NK-92 (cell line): ENCODE measurements around the gene AHDC1.

Experiments used
- DNase-seq: peaks from one replicate; lab custom pipeline; 2025; ENCODE audit not compliant: unreplicated experiment; lab: John Stamatoyannopoulos, UW

Gene AHDC1

DNA sequence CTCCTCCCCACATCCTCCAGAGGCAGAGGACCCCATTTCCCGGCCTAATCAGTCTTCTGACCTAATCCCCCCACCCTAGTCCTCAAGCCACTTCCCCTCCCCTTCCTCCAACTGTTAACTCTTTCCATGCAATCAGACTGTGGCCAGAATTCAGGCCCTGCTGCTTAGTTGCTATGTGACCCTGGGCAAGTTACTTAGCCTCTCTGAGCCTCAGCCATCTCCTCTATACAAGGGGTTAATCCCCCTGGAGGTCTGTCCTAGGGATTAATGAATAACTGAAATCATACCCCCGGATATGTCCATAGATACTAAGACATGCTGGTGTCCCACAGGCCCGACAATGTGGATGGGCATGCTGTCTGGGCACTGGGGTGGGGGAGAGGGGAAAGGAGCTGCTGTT, 18.3 kb downstream of the AHDC1 start:
- no peak for DNase-seq

DNA sequence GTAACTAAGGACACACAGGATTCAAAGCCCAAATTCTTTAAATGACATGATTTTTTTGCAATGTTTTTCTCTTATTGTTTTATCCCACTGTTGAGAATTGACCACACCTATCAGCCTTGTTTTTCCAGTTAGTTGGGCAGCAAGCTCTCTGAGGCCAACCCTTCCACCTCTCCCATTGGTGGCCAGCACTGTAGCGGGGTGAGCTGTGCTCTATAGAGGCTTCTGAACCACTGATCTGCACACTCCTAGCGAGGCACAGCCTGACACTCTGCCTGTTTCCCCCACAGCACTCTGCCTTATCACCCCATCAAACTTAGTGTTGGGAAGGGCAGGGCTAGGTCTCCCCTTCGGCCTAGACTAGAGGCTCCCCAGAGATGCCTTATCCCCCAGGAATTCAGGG, 19.5 kb downstream of the AHDC1 start:
- no peak for DNase-seq

DNA sequence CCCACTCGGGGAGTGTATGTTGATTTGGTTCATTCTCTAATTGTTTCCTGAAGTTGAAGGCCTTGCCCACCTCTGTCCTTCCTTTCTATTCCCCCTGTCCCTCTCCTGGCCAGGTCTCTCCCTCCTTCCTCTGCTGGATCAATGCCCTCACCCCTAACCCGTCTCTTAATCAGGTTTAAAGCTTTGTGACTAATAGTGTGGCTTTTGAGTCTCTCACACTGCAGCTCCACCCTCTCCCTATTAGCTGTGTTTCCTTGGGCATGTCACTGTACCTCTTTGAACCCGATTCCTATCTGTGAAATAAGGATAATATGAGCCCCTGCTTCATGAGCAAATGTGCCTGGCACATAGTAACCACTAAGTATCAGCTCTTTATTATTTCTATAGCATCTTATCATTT, 20.5 kb downstream of the AHDC1 start:
- DNase-seq, result no peak

DNA sequence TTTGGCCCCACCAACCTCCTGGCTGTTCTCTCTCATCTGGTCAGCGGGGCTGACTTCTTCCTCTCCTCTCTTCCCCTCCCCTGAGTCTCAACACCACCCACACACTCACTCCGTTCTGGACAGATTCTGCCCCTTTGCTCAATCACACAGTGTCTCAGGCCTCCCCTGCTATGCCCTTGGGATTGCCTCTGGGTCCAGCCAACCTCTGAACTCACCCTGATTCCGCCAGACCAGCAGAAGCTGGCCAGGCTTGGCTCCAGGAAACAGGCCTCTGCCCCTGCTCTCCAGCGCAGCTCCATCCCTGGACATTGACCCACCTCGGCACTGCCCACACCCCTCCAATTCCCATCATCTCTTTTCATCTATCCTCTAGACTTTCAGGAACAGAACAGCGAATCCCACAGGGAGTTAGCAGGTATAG, 22.1 kb downstream of the AHDC1 start:
- DNase-seq, result no peak

DNA sequence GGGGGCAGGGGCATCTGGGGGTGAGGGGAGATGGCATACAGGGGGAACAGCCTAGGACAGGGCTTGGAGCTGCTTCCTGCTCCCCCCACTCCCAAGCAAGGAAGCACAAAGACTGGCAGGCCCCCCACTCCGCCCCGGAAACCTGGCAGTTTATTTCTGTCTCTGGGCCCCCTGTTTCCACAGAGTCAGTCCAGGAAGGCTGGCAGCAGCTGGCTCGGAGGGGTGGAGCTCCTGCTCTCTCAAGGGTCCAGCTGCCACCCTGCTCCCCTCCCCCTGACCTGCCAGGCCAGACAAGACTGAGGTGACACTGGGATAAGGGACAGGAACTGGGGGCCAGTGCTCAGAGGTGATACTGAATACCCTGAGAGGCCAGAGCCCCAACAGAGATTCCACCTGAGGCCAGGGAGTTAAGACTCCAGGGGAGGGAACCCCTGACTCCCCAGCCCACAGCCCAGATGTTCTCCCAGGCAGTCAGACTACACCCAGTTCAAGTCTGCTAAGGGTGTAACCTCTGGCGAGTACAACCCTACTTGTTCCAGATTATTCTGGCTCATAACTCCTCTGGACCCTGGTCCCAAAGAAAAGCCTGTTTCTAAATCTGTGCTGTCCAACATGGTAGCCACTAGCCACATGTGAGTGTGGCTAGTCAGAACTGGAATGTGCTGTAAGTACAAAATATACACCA, 26.3 kb downstream of the AHDC1 start:
- DNase-seq, result no peak

DNA sequence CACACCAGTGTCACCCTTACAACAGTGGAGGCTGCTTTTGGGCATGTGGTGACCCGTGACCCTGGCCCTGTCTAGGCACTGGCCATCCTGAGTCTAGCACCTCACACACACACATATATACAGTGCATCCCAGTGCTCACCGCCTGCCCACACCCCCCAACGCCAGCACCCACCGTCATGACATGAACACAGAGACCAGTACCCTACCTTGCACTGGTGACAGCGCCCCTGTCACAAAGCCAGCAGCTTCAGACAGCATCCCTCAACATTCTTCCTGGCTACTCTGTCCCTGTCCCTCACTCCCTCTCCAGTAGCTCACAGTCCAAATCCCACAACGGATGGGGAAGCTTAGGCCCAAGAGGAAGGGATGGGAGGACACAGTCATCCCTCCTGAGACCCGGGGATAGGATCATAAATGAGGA, 27.1 kb downstream of the AHDC1 start:
- DNase-seq, result no peak

DNA sequence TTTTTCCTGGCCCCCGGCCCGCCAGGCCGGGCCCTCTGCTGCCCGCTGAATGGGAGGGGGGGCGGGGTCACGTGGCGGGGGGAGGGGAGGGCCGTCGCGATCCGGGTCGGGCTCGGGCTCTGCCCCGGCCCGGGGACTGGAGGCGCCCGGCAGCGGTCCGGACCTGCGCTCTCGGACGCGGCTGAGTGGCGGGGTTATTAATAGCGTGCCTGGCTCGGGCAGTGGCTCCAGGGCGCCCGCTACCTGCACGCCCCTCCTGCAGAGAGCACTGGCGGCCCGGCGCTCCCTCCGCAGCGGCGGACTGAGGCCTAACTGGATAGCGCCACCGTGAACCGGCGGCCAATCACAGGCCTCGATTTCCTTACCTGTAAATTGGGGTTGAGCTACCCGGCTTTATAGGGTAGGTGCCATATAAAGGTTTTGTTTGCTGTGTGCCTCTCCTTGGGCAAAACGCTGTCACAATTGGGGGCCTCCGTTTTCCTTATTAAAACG, 28.1 kb downstream of the AHDC1 start:
- no peak for DNase-seq

DNA sequence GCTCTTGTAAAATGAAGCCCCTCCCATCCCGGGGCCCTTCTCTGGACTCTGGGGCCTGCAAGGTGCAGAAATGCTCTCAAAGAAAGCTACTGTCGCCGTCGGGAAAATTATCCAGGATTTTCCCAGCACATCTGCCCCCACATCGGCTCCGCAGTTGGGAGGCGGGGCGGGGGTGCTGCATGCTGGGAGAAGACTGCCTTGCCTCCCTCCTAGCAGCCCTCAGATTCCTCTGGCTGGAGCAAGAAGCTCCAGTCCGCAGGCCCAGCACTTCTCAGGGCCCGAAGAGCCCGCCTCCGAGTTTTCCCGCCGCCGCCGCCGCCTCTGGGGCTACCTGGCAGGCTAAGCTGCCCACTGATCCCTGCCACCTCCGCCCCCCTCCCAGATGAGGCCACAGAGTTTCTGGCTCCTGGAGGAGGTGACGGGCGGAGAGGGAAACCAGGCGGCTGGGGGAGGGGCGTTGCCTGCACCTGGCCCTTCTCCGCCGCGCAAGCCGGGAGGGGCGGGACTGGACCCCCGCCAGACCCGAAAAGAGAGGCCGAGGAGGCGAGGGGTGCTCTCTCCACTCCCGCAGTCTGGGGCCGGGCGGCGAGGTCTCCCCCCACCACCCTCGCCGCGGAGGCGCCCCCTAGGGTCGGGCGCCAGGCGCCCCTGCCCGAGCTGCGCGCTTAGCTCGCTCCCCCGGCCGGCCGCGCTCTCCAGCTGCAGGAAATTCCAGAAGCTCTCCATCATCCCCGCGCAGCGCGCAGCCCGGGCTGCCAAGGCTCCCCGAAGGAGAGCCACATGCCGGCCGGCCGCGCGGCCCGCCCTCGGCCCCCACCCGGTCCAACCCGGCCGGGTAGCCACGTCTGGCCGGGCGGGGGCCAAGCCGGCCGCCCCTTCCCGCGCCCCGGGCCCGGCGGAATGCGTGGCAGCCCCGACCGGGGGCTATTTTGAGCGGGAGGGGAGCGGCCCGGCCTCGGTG, 28.8 kb downstream of the AHDC1 start:
- DNase-seq, result no peak

DNA sequence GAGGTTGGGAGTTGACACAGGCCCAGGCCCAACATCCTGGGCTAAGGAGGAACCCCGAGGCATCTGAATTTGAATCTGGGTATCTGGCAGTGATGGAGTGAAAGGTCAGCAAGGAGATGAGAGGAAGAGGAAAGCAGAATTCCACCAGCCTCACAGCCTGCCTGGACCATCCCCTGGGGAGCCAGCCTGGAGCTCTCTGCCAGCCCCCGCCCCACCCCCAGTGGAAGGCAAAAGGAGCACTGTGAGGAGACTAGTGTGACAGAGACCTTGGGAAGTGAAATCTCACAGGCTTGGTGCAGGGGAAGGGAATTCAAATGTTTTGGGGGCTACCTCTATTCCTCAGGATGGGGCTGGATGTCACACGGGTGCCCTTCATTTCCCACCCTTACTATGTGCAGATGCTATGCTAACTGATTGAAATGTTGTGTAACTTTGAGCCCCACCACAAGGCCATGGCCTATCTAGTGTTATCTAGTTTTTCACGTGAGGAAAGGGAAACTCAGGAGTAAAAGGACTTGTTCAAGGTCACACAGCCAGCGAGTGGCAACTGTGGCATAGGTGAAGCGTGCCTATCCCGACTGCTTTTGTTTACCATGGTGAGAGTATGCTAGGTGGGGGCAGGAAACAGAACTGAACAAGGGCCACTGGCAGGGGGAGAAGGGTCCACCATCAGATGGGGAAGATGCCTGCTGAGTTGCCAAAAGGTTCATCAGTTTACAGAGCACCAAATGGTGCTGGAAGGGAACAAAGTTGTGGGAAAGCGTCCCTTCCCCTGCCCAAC, 29.8 kb downstream of the AHDC1 start:
- no peak for DNase-seq

DNA sequence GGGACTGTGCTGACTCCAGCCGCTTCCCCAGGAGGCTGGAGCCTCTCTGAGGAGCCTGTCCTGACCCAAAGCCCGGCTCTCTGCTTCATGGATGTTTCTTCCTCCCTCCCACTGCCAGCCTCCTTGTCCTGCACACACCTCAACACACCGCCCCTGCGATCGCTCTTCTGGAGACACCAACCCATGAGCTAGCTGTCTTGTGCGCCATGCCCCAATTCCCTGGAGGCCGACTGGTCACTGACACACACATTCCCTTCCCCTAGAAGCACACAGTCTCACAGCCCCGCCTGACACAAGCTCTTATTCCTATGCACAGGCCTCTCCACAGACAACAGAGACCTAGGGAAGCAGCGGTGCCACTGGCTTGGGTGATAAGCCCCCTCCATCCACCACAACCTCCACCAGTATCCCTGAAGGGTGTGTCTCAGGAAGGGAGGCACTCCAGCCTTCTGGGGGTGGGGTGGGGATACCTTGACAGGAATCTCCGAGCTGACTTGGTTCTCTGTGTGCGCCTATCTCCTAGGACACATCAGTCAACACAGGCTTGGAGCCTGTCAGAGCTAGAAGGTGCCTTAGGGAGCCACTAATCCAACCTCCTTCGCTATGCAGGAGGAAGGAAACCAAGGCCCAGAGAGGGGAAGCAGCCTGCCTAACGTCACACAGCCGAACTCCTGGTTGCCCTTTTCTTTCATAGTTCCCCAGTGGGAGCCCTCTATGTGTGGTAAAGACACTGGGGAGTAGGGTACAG, 31.1 kb downstream of the AHDC1 start:
- DNase-seq, result no peak

DNA sequence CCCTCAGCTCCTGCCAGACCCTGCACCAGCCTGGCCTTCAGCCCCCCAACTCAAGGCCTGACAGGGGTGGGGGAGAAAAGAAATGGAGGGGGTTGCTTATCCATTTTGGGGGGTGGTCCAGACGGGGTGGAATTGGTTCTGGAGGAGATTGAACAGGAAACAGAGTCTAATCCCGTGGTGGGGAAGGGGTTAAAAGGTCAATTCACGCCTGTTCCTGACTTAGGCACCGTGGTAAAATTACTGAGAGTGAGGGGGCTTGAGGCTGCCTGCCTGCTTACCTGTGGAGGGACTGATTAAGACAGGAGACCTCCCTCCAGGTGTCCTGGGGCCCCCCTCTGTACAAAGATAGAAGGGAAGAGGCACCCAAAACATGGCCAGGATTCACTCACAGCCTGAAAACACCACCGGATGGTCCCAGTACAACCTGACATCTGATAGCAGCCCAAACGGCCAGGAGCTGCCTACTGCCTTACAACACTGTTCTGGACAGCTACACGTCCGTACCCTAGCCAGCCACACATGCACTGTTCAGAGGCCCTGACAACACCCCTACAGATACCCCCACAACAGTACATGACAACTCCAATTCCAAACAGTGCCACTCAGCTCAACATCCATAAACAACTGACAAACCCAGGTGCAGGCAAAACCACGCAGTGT, 31.8 kb downstream of the AHDC1 start:
- DNase-seq, result no peak

DNA sequence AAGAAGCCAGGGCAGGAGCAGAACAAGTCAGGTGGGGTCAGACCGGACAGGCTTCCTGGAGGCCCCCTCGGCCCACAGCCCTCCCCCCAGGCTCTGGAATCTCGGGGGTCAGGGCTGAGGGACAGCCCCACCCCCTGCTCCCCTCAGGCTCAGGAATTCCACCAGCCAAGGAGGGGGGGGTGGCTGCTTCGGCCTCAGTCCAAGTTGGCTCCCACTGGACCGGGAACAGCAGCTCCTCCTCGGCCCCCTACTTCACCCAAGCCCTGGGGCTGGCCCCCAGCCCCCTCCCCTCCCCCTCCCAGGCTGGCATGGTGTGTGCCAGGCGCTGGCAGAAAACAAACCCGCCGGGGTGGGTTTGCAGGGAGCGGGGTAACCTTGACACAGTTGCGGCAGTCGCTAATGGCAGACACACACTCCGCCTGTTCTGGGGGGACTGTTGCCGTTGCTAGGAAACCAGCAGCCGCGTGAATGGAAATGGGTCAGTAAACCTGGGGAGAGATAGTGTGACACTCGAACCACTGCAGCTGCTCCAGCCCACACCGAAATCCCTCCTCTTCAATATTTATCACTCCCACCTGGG, 32.4 kb downstream of the AHDC1 start:
- no peak for DNase-seq

DNA sequence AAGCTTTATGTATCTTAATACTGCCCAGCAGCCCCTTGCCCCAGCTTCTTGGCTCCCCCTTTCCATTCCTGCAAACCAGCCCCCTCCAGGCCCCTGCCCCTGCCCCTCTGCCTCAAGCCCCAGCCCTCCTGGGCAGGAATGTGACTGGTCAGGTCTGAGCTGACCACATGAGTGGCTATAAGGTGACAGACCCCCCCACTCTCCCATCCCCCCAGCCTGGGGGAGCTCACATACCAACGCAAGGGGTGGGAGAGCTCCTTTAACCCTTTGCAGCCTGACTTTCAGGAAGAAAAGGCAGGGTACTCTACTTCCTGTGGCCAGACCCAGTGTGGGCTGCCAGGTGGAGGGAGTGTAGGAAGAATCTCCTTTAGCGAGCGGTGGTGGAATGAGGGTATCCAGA, 33.2 kb downstream of the AHDC1 start:
- no peak for DNase-seq

DNA sequence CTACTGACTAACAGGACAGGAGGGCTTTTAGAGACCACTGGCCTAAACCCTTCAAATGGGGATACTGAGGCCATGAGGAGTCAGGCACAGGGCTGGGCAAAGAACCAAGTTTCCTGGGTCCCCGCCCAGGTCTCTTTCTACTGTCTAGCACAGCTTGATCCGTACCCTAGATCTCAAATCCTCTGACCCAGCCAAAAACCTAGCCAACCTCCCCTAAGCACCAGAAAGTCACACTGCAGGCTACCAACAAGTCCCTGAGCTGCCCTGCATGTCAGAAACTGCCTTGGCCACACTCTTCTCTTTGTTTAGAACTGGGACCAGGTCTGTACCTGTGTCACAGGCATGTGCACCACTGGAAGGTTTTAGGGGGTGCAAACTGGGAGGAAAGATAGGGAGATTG, 33.6 kb downstream of the AHDC1 start:
- DNase-seq, result no peak

DNA sequence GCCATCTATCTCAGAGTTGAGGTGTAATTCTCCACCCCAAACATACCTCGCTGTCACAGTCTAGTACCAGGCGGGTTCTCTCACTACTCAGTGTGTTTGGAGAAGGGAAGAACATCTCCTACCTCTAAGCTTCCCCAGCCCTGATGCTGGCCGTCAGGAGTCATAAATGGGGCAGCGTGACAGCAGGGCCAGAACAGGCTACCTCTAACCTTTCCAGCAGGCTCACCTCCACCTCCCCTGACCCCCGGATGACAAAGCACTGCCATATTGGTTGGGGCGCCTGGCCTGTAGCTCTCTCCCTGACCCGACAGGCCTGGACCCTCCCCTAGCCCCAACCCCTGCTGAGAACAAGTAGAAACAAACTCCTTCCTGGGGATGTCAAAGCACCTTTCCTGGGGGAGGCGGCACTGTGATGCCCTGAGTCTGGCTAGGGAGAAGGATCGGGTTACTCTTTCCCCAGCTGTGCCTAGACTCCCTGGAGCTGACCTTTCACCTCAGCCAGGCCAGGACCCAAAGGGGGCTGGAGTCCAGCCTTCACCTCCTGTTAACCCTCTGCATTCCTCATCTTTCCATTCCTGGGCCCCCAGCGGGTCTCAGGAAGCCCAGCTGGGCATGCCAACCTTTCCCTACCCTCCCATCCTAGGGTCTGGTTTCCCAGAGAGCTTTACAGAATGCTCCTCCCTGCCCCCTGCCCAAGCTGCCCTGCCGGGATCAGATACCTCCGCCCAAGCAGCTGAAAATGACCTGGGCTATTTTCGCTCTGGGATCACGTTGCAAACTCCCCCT, 34.2 kb downstream of the AHDC1 start:
- DNase-seq, result no peak

DNA sequence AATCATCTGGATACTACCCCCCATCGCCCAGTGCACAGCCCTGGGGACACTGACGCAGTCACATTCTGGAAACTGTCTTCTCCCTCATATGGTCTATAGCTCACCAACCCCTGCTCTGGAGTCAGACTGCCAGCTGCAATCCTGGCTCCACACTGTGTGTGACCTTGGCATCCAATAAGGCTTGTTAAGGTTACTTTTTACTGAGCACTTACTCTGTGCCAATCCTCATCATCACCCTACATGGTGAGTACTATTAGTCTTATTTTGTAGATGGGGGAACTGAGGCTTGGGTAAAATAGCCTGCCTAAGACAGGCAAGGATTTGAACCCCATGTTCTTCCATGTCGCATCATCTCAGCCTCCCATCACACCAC, 34.9 kb downstream of the AHDC1 start:
- DNase-seq, result no peak

DNA sequence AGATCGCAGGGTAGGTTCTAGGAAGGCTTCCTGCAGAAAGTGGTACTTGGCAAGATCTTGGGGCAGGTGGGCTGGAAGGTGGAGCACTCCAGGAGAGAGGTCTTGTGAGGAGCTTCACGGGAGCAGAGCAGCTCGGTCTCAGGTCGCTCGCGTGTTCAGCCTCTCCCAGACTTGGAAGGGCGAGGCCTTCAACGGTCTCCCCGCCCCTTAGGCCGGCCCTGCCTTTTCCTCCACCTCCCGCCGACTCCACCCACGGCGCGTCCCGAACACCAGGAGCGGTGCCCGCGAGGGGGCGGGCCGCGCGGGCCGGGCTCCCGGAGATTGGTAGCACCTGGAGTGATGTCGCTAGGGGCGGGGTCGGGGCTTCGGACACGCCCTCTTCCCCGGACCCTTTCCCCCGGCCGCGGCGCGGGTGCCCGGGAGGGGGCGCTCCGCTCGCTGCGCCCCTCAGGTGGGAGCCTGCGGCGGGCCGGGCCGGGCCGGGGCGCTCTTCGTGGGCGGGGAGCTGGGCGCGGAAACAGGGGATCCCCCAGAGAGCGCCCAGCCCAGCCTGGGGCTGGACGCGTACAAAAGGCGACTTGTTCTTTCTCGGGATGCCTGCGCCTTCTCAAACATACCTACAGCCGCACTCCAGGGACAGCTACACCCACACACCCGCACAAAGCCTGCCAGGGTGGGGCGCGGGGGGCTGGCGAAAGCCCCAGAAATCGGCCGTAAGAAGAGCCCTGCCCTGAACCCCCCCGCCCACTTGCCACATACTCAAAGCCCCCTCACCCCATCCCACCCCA, 35.5 kb downstream of the AHDC1 start:
- DNase-seq, result peak; percentile 48

DNA sequence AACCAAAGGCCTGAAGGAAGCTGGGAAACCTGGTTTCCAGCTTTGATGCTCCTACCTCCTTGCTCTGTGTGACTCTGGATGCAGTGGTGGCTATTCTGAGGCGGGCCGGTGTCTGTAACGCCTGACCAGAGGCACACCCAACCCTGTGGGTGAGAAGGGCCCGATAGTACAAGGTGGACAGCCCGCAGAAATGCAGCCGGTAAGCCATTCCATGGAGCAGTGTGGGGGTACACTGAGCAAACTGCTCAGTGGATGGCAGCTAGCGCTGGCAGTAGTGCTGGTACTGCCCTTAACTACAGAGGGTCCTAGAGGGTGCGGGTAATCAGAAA, 36.0 kb downstream of the AHDC1 start:
- DNase-seq, result no peak

DNA sequence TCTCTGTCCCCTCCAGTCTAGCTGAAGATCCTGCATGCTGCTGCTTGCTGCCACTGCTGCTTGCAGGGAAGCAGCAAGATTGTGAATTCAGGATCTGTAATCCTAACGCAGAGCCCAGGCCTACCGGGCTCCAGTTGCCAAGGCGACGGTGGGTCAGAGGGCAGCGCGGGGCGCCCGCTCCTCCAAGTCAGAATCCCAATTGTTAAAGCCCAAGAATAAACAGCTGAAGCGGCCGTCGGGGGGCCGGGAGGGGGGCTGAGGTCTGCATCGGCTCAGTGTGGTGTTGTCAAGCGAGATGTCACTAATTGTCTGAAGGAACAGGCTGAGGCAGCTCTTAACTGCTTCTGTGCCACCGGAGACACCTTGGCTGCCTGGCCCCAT, 36.8 kb downstream of the AHDC1 start:
- no peak for DNase-seq
